ENCODE data around the gene SKIC2.

Gene SKIC2

GRCh38 chr6:31945507-31946369 is 13.2 kb upstream of the SKIC2 start, which contains the start of gene CFB:
Gene CFB, plus strand, starts transcription at chr6:31946095. Its CDS starts 127 bp downstream, at chr6:31946222.
- no peak for DNase-seq (ENCODE audit: extremely low read depth in 1 of 2, low read depth in 1 of 2)

- no peak for DNase-seq (ENCODE audit: extremely low read depth in 1 of 2, low read depth in 1 of 2)
These were observed 12.5 kb upstream of the SKIC2 start for GRCh38 chr6:31946370-31946885.

GRCh38 chr6:31947070-31947675 is 11.8 kb upstream of the SKIC2 start:
- no peak for DNase-seq (ENCODE audit: extremely low read depth in 1 of 2, low read depth in 1 of 2)

GRCh38 chr6:31947864-31948263 is 11.1 kb upstream of the SKIC2 start:
- DNase-seq (ENCODE audit: extremely low read depth in 1 of 2, low read depth in 1 of 2) = no peak

- DNase-seq (ENCODE audit: extremely low read depth in 1 of 2, low read depth in 1 of 2) = no peak
These were observed 10.7 kb upstream of the SKIC2 start for GRCh38 chr6:31948306-31948705.

- DNase-seq (ENCODE audit: extremely low read depth in 1 of 2, low read depth in 1 of 2) = no peak
These were observed 10.1 kb upstream of the SKIC2 start for GRCh38 chr6:31948753-31949413.

GRCh38 chr6:31949926-31950548 is 8.9 kb upstream of the SKIC2 start:
- DNase-seq (ENCODE audit: extremely low read depth in 1 of 2, low read depth in 1 of 2) = no peak

- DNase-seq (ENCODE audit: extremely low read depth in 1 of 2, low read depth in 1 of 2) = peak in 1 of 2 donors; percentile 25
These were observed 6.7 kb upstream of the SKIC2 start for GRCh38 chr6:31952140-31952805.

- DNase-seq (ENCODE audit: extremely low read depth in 1 of 2, low read depth in 1 of 2) = no peak
These were observed 6.1 kb upstream of the SKIC2 start for GRCh38 chr6:31952890-31953289.

- DNase-seq (ENCODE audit: extremely low read depth in 1 of 2, low read depth in 1 of 2) = no peak
These were observed 4.5 kb upstream of the SKIC2 start for GRCh38 chr6:31954511-31954910.

- DNase-seq (ENCODE audit: extremely low read depth in 1 of 2, low read depth in 1 of 2) = no peak
These were observed 2.2 kb upstream of the SKIC2 start for GRCh38 chr6:31956796-31957195.

GRCh38 chr6:31958412-31958740 is 599 bp upstream of the SKIC2 start:
- no peak for DNase-seq (ENCODE audit: extremely low read depth in 1 of 2, low read depth in 1 of 2)

- no peak for DNase-seq (ENCODE audit: extremely low read depth in 1 of 2, low read depth in 1 of 2)
These were observed 2.6 kb downstream of the SKIC2 start for GRCh38 chr6:31961616-31962015.

GRCh38 chr6:31963921-31964320 is 4.9 kb downstream of the SKIC2 start:
- DNase-seq (ENCODE audit: extremely low read depth in 1 of 2, low read depth in 1 of 2) = no peak

- no peak for DNase-seq (ENCODE audit: extremely low read depth in 1 of 2, low read depth in 1 of 2)
These were observed 6.7 kb downstream of the SKIC2 start for GRCh38 chr6:31965700-31966099.

- DNase-seq (ENCODE audit: extremely low read depth in 1 of 2, low read depth in 1 of 2) = no peak
These were observed 7.5 kb downstream of the SKIC2 start for GRCh38 chr6:31966506-31966905.

- no peak for DNase-seq (ENCODE audit: extremely low read depth in 1 of 2, low read depth in 1 of 2)
These were observed 8.3 kb downstream of the SKIC2 start for GRCh38 chr6:31966997-31967925.

- DNase-seq (ENCODE audit: extremely low read depth in 1 of 2, low read depth in 1 of 2) = no peak
These were observed 8.9 kb downstream of the SKIC2 start for GRCh38 chr6:31967926-31968320.

GRCh38 chr6:31968326-31968725 is 9.4 kb downstream of the SKIC2 start:
- DNase-seq (ENCODE audit: extremely low read depth in 1 of 2, low read depth in 1 of 2) = no peak

Measured in stimulated activated CD8-positive, alpha-beta memory T cell treated with anti-CD3 and anti-CD28 coated beads, Interleukin-7, amount 100 ng/mL, for 48 hours (primary cell).